ENCODE results near the gene SERTAD2. TPM values are rescaled to one million over a fixed set of nuclear protein-coding genes. Genes with fewer than 3 reads are reported as not detected.
A peak's percentile ranks its signal among the peaks of the same experiment; 100 is the strongest.

Gene SERTAD2
- total RNA-seq, 2 donors from 2014 or later: 15.3 to 26.0 TPM

GRCh38 chr2:64637000-64637635 lies 16.6 kb downstream of the SERTAD2 start:
- no peak for DNase-seq (ENCODE audit: low spot score)
- intact Hi-C loops (cut with DNase I): no loop called here
- Histone ChIP-seq H3K27ac (no peak overlapping the region), H3K9me3 (no peaks in the 10 kb centered on the region), H3K4me1 (replicated peaks) (peaks cover 3% of the 10 kb centered on the region), H3K27me3 (replicated peaks; ENCODE audit: insufficient read depth) (no peaks in the 10 kb centered on the region), H3K36me3 (peaks cover 0 to 3% of the 10 kb centered on the region in 2 donors), H3K4me3 (no peak overlapping the region)
- 54% methylated on average over 9 of the region's 9 CpGs for WGBS
- no peak for TF ChIP-seq POLR2AphosphoS5 (IDR thresholded peaks at IDR 0.05)
- no peak for TF ChIP-seq CTCF (IDR thresholded peaks at IDR 0.05)
- TF ChIP-seq POLR2A (IDR thresholded peaks at IDR 0.05): no peak

GRCh38 chr2:64635976-64636911 lies 17.5 kb downstream of the SERTAD2 start:
- Histone ChIP-seq H3K36me3 (peaks cover 0 to 3% of the 10 kb centered on the region in 2 donors), H3K9me3 (no peaks in the 10 kb centered on the region), H3K27ac (no peak overlapping the region), H3K27me3 (replicated peaks; ENCODE audit: insufficient read depth) (no peaks in the 10 kb centered on the region), H3K4me1 (replicated peaks) (peaks cover 3% of the 10 kb centered on the region), H3K4me3 (no peak overlapping the region)
- TF ChIP-seq POLR2A (IDR thresholded peaks at IDR 0.05) (no peak), POLR2AphosphoS5 (IDR thresholded peaks at IDR 0.05) (no peak), CTCF (IDR thresholded peaks at IDR 0.05) (no peak)
- WGBS: 64% methylated on average over 37 of the region's 38 CpGs
- DNase-seq (ENCODE audit: low spot score): no peak
- intact Hi-C loops (cut with DNase I): no loop called here

- TF ChIP-seq CTCF (IDR thresholded peaks at IDR 0.05) (no peak), POLR2A (IDR thresholded peaks at IDR 0.05) (no peak), POLR2AphosphoS5 (IDR thresholded peaks at IDR 0.05) (no peak)
- intact Hi-C loops (cut with DNase I): no loop called here
- H3K27ac ChIP-seq: no peak overlapping the region
- H3K4me1 ChIP-seq (replicated peaks): peaks cover 3% of the 10 kb centered on the region
- H3K36me3 ChIP-seq: peaks cover 0 to 3% of the 10 kb centered on the region in 2 donors
- no peak overlapping the region for H3K4me3 ChIP-seq
- no peaks in the 10 kb centered on the region for H3K9me3 ChIP-seq
- WGBS: 91% methylated on average over 11 of the region's 11 CpGs
- no peak for DNase-seq (ENCODE audit: low spot score)
- H3K27me3 ChIP-seq (replicated peaks; ENCODE audit: insufficient read depth): no peaks in the 10 kb centered on the region
Observed at GRCh38 chr2:64634345-64635267, 19.1 kb downstream of the SERTAD2 start.

- Histone ChIP-seq H3K9me3 (no peaks in the 10 kb centered on the region), H3K36me3 (peaks cover 0 to 3% of the 10 kb centered on the region in 2 donors), H3K27me3 (replicated peaks; ENCODE audit: insufficient read depth) (no peaks in the 10 kb centered on the region), H3K4me3 (no peak overlapping the region), H3K4me1 (replicated peaks) (peaks cover 3% of the 10 kb centered on the region), H3K27ac (no peak overlapping the region)
- 34% methylated on average over 9 of the region's 9 CpGs for WGBS
- intact Hi-C loops (cut with DNase I): no loop called here
- TF ChIP-seq POLR2AphosphoS5 (IDR thresholded peaks at IDR 0.05) (peak; percentile 38), POLR2A (IDR thresholded peaks at IDR 0.05) (no peak)
- peak; percentile 45 for DNase-seq (ENCODE audit: low spot score)
Observed at GRCh38 chr2:64632835-64633819, 20.6 kb downstream of the SERTAD2 start.
